NCI-H510A treated with DMSO at 0.1 percent for 48 hours (cell line): Measurements from ENCODE around the gene ANK2.
A peak's percentile ranks its signal among the peaks of the same experiment; 100 is the strongest.
"Not testable (repeated sequence)": the region's sequence is repeated elsewhere in the genome, so short reads cannot be mapped to it uniquely, and the experiment has no call there.

Experiments used
- DNase-seq: peaks from one replicate; lab custom pipeline; 2025; lab: John Stamatoyannopoulos, UW

ANK2 gene

DNA sequence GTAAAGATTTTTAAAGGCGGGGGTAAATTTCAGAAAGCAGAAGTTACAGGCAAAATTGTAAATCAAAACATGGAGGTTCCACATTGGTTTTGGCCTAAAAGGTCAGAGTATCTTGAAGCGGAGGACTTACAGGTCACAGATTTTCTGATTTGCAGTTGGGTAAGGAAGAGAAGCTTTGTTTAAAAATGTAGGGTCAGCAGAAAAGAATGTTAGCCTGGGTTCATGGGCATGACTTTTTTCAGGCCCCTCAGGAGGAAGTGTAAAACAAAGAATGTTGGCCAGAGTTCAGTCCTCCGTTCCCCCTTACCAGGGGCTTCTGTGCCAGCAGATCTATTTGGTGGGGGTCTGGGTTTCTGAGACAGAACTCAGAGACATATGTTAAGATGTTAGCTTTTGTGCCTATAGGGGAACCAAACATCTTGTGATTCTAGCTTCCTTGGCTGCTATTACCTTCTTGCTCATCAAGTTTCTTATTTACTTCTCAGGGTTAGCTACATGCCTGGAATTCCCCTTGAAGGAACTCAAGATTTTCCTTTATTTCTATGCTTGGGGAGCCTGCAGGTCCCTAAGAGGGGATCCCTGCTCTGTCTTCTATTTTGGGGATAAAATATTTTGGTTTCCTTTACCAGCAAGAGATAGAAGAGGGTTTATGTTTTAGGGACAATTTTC is 160.3 kb downstream of the ANK2 start:
- no peak for DNase-seq

DNA sequence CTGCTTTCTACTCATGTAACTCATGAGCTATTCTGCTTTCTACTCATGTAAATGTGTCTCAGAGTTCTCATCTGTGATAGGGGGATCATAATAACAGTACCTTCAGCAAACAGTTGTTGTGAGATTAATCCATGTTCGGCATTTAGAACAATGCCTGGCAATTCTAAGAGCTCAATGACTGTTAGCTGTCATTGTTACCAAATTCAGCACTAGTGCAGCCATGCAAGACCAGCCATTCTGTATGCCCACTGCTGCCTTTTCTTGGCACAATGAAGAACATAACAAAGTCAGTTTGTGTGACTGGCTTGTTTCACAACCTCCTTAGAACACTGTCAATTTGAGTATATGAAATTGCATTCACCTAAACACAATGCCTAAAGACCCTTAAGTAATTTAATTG is 163.2 kb downstream of the ANK2 start:
- no peak for DNase-seq

DNA sequence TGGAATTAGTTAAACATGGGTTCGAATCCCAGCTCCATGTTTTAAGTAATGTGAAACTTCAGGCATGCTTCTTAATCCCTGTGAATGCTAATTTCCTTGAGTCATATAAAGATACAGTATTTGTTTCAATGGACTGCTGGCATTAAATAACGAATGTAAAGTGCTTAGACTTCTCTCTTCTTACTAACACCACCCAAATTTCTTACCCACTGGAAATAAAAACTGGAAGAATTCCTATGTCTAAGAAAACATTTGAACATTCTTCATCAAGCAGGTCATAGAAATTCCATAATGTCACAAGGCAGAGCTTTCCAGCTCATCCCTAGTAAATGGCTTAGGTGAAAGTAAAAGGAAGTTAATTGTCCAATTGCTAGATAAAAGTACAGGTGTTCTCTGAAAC is 172.5 kb downstream of the ANK2 start:
- DNase-seq, result no peak

DNA sequence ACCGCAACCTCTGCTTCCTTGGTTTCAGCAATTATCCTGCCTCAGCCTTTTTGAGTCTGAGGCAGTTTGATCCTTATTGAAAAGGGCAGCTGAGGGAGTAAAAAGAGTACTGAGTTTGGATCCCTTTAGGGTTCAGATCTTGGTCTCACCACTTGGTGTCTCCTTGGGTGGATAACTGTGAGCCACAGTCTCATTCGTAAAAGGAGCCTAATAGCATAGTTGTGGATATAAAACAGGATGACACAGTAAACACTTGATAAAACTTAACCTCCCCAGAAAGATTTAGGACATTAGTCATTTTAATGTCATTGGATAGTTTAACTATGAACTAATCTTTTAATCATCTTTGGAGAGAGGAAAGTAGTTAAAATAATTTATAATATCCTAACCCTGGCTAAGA is 173.0 kb downstream of the ANK2 start:
- no peak for DNase-seq

DNA sequence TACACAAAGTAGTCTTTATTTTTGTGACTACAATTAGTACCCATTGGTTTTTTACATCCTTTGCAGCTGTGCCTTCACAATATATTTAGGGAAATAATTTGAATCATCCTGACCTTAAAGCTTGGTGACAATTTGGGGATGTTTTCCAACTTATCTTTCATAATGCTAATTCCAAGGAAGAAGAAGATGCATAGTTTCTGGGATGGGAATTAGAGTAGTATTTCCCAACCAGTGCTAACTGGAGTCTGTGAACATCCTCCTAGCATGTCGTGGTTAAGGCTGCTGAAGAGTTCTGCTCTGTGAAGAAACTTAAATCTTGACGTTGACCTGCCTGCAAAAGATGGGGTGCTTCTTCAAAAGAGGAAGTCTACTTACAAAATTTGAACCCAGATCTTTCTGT is 173.5 kb downstream of the ANK2 start:
- DNase-seq, result no peak

DNA sequence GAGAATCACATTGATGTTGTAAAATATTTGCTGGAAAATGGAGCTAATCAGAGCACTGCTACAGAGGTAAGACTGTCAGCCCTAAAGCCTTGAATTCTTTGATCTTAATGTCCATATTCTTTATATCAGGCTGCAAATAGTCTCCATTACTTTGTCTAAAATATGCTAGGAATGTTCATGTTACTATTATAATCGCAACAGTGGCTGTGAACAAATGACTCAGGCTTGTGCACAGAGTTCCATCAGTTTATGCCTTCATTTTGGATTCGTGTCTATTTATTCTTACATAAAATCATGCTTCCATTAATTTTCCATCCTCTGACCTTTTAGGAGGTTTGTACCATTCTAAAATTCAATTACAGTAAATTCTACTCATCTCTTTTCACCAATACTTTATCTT is 182.7 kb downstream of the ANK2 start:
- no peak for DNase-seq

DNA sequence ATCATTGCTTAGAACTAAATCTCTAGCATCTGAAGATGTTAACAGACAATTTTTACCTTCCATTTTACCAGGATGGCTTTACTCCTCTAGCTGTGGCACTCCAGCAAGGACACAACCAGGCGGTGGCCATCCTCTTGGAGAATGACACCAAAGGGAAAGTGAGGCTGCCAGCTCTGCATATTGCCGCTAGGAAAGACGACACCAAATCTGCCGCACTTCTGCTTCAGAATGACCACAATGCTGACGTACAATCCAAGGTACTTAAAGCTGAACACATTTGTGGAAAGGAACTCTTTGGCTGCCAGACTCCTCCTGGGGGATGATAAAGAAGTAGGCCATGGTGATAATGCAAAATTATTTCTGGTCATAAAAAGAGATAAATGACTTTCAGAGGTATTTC is 187.5 kb downstream of the ANK2 start:
- no peak for DNase-seq

DNA sequence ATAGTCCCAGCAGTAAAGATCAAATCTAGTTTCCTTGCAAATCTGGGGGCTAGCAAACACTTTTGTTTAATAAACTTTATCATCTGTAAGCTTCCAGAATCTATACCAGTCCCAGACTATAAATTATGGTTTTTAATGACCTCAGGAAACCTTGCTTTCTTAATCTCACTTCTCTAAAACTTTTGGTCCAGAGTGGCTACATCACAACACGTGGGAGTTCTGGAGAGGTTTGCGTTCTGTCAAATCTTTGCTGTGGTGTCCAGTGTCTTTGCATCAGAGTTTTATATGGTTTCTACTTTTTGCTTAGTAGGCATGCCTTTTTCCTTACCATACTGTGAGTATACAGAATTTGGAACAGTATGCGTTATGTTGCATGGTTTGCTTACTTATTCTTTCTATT is 193.9 kb downstream of the ANK2 start:
- no peak for DNase-seq

DNA sequence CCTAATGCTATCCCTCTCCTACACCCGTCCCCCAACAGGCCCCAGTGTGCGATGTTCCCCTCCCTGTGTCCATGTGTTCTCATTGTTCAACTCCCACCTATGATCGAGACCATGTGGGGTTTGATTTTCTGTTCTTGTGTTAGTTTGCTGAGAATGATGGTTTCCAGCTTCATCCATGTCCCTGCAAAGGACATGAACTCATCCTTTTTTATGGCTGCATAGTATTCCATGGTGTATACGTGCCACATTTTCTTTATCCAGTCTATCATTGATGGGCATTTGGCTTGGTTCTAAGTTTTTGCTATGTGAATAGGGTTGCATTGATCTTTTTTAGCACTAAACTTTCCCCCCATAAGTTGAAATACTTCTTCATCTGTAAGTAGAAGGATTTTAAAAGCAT is 195.3 kb downstream of the ANK2 start:
- DNase-seq, result not testable (repeated sequence)

DNA sequence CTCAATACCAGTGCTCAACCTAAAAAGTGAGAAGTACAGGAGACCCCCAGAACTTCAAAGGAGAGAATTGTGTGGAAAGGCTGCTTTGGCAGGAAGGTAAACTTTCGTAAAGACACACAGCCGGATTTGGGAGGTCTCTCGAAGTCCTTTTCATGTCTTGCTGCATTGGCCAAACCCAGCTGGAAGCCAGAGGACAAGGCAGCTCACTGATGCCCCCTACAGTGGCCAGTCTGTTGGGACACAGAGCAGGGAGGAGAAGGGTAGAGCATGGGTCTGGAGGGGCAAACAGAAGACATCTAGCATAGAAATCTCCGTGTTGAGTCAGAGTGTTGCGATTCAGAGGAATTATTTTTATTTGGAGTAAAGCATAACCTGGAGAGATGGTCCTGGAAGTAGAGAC is 198.9 kb downstream of the ANK2 start:
- DNase-seq, result no peak

DNA sequence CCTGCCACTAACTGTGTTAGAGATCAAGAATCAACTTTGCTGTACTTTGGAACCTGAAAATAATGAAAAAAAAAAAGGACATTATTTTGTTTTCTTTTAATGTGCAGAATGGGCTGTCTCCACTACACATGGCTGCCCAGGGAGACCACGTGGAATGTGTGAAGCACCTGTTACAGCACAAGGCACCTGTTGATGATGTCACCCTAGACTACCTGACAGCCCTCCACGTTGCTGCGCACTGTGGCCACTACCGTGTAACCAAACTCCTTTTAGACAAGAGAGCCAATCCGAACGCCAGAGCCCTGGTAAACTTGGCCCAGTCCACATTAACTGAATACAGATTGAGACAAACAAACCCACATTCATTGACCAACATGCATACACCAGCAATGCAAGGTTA is 206.2 kb downstream of the ANK2 start:
- DNase-seq, result no peak

DNA sequence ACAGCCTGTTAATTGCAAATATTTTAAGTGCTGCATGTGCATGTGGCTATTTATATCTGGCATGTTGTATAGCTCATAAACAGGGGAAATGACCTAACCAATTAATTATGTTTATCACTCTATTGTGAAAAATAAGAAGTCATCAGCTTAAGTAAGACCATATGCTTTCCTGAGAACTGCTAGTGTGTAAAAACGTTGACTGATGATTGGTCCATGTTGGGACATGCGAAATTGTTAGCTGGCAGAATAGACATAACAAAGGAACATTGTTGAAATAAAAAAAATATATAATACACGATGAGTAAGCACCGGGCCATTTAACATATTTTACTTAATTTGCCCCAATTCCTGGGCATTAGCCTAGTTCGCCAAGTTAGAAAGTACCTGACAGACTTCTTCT is 207.5 kb downstream of the ANK2 start:
- no peak for DNase-seq

DNA sequence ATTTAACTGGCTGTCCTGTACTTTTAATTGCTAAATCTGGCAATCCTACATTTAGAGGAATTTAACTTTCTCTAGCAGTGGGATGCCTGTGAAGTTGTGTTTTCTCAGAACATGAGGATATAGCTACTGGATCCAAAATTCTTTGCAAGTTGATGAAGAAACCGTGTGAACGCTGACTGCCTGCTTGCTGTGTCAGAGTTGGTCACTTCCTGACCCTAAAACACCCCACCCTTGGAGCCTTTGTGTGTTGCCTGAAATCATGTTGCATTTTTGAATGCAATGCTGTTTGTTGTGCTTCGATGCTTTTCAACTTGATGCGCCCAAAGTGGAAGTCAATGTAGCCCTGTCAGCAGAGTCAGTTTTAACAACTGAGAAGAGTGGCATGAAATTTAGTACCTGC is 211.2 kb downstream of the ANK2 start:
- DNase-seq, result no peak

DNA sequence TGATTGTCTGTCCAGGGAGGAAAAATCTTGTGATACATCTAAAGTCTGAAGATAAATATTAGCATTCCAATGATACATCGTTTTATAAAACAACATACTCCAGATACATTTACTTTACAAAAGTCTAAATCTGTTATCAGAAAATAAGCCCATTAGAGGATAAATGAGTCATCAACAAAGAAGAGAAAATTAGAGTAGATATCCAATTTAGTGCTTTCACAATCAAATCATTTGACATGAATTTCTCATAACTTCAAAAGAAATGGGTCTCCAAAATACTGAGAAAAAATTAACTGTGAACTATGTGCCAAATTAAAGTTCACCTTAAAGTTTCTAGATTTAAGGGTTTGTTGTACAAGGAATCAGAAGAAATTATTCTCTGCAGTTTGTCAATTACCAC is 213.8 kb downstream of the ANK2 start:
- no peak for DNase-seq

DNA sequence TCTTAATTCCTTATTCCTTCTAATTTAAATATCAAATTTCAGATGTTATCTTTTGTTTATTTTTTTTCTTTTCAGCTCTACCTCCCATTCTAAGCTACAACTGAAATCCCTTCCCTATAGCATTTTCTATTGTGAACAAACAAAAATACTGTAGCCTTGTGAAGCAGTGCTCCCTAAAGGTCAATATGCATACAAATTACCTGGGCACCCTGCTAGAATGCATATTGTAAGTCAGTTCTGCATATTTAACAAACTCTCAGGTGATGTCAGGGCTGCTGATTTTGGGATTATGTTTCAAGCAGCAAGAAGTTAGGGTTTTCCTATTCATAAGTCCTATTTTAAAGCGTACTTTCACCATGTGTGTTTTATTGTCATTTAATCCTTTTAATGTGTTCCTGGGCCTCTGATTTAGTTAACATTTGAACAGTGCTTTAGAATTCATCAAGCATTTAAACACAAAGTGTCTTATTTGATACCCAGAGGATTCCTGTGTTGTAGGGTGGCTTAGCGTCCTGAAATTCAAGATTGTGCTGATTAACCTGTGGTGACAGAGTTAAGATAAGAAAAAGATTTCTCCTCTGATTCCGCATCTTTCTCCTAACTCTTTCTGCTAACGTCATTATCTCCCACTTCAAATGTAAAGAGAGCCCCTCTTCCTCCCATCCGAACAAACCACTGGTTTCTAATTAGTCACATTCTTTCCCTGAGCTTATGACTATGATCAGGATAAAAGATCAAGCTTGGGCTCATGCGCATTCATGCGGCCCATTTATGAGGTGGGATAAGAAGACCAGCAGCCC is 221.3 kb downstream of the ANK2 start:
- no peak for DNase-seq

DNA sequence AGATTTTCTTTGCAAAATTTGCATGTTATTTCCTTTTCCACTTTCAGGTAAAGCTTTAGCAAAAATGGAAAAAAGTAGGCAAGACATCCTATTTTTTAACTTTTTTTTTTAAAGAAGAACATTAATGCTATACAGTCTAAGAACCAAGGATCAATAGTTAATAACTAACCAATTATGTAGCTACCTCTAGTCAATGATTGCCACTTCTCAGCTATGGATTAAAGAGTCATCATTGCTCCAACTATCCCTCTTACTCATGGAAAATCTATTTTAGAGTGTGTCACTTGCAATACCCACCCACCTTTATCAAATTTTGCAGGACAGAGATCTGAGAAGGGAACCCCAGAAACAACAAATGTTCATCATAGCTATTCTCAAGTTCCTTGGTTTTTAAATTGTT is 223.1 kb downstream of the ANK2 start:
- no peak for DNase-seq

DNA sequence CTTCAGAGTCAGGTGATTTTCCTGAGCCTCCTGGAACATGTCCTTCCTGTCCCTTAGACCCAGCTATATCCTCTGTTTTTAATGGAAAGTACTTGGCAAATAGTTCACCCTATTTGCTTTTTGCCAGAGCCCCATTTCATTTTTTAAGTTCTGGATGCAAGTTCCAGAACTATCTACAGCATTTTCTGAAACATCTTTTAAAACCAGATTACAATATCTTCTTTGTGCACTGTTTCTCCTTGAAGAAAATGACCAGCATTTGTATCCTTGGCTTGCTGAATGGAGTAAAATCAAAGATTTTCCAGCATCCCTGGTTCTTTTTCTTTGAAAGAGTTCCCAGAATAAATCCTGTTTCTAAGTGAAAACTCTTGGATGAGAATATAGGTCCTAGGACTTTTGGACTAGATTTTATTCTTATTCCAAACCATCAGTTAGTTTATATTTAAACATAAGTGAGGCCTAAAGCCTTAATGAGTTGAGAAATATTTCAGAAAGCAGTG is 224.3 kb downstream of the ANK2 start:
- no peak for DNase-seq

DNA sequence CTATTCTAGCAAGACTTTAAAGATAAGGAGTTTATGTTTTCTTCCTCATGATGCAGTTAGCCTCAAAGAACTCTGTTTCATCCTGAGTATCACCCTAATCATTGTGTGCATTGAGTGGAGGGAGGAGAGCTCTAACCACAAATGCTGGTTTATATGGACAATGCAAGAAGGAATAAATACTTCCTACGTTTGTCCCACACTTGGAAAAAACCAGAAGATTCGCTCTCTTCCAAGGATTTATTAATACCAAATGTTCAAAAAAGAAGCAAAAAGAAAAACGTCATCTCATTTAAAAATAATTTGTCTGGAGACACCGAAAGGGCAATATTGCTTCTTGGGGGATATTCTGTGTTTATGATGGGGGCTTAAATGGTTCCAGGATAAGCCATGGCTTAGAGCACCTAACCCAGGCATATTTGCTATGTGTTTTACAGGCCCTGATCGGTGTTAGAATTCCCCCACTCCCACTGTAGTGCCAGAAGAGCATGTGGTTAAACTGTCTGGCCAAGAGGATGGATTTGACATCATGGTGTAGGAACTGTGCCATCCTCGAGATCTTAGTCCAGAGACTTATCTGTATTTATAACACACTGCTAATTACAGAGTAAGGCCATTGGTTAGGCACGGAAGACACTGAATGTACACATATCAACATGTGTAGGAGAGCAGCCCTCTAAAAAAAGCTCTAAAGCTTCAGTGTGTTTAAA is 227.2 kb downstream of the ANK2 start:
- DNase-seq, result no peak

DNA sequence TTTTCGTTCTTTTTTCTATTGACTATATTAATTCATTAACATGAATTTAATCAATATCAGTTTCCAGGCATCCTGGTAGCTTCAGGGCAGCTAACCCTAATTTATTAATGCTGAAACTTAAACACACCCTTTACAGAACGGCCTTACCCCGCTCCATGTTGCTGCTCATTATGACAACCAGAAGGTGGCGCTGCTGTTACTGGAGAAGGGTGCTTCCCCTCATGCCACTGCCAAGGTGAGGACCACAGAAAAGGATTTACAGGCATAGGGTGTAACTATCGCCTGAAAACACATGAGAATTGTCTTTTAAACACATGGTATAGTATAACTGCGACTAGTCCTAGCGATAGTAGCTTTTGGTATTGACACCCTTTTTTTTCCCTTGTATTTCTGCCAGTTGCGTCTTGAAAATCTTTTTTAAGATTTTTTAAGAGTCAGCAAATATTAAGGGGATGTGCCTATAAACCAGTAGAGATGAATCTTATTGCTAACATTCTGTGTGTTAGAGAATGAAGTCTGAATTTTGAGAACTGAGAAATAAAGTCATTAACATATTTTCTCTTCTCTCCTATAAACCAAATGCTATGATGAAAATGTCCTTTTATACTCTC is 229.0 kb downstream of the ANK2 start:
- DNase-seq, result peak; percentile 39

DNA sequence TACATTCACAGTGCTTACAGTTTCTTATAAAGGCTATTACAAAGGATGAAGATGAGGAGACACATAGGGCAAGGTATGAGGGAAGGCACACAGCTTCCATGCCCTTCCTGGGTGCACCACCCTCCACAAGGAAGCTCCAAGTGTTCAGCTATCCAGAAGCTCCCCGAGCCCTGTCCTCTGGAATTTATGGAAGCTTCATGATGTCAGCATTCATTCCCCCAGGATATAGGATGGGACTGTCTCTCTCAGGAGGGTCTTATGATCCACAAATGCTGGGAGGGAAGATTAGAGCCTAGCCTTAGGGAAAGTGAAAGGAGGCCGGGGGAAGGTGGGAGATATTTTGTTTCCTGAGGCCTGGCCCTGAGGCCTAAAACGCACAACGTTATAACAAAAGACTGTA is 236.0 kb downstream of the ANK2 start:
- DNase-seq, result no peak

DNA sequence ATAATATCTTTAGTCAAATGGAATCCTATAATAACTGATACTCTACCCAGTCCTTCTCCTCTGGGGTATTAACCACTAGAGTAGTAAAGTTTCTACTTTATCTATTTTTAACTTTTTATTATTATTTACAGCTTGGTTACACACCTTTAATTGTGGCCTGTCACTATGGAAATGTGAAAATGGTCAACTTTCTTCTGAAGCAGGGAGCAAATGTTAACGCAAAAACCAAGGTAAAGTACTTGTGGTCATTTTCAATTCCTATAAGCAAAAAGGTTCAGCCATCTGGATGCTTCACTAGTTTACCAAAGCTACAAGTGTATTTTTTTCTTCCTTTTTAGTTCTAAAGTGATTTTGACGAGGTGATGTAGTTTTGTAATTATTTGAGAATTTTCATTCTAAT is 238.8 kb downstream of the ANK2 start:
- no peak for DNase-seq

DNA sequence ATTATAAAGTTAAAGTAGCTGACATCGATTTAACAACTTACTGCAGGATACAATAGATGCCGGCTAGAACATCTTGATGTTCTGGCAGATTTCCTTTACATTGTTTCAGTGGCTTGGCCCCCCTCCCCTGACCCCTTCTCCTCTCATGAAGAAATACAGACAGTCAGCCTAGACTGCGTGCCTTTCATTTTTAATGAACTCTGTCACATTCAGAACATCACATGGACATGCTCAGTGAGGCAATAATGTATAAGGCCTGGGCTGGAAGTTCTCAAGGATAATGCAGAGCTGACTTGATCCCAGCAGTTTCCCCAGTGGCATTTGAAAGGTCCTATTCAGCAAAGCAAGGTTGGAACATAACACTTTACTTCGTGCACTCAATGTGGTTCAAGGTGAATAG is 239.2 kb downstream of the ANK2 start:
- no peak for DNase-seq

DNA sequence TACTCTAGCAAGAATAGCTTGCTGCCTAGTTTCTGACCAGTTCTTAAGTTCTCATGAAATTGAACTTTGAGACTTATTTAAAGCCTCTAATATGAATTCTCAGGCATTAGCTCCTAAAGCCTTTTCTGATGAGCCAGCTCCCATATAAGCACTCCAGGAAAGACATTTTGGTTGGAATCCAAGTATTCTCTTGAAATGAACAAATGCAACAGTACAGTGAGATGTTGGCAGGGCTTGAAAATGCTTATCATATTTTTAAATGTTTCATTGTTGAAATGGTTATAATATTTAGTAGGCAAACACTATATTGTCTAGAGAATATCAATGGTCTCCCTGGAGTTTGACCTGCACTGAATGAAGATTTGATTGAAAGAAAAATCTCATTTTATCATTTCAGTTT is 240.3 kb downstream of the ANK2 start:
- no peak for DNase-seq
